ENCODE results near the gene IDE. TPM values are rescaled to one million over a fixed set of nuclear protein-coding genes. Genes with fewer than 3 reads are reported as not detected.
A peak's percentile ranks its signal among the peaks of the same experiment; 100 is the strongest.

IDE gene
- total RNA-seq, 6 donors from 2014 or later = 12.4 to 38.4 (median 27.1) TPM

DNA sequence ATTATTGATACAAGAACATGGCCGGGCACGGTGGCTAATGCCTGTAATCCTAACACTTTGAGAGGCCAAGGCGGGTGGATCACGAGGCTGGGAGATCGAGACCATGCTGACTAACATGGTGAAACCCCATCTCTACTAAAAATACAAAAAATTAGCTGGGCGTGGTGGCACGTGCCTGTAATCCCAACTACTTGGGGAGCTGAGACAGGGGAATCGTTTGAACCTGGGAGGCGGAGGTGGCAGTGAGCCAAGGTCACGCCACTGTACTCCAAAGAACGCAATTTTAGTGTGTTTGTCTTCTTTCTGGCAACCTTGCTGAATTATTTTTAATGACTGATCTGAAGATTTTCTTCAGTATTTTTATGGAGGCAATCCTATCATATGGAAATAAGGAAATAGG lies 46.2 kb downstream of the IDE start:
- peaks cover 7 to 45% (median 16%) of the 10 kb centered on the region in 4 donors for H3K36me3 ChIP-seq
- WGBS, 2 donors = 91 to 92% methylated on average over 11 of the region's 11 CpGs
- no peak overlapping the region for H3K4me3 ChIP-seq
- no peak for ATAC-seq (ENCODE audit: low FRiP score in 2 of 2)
- H3K27ac ChIP-seq = no peak overlapping the region
- H3K27me3 ChIP-seq = no peaks in the 10 kb centered on the region
- no peak for DNase-seq
- H3K9me3 ChIP-seq = no peaks in the 10 kb centered on the region
- TF ChIP-seq, protein P1, sequence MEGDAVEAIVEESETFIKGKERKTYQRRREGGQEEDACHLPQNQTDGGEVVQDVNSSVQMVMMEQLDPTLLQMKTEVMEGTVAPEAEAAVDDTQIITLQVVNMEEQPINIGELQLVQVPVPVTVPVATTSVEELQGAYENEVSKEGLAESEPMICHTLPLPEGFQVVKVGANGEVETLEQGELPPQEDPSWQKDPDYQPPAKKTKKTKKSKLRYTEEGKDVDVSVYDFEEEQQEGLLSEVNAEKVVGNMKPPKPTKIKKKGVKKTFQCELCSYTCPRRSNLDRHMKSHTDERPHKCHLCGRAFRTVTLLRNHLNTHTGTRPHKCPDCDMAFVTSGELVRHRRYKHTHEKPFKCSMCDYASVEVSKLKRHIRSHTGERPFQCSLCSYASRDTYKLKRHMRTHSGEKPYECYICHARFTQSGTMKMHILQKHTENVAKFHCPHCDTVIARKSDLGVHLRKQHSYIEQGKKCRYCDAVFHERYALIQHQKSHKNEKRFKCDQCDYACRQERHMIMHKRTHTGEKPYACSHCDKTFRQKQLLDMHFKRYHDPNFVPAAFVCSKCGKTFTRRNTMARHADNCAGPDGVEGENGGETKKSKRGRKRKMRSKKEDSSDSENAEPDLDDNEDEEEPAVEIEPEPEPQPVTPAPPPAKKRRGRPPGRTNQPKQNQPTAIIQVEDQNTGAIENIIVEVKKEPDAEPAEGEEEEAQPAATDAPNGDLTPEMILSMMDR (IDR thresholded peaks at IDR 0.05) = no peak
- TF ChIP-seq POLR2A (IDR thresholded peaks at IDR 0.05) (no peak), EP300 (IDR thresholded peaks at IDR 0.05) (no peak)
- H3K4me1 ChIP-seq = no peaks in the 10 kb centered on the region

DNA sequence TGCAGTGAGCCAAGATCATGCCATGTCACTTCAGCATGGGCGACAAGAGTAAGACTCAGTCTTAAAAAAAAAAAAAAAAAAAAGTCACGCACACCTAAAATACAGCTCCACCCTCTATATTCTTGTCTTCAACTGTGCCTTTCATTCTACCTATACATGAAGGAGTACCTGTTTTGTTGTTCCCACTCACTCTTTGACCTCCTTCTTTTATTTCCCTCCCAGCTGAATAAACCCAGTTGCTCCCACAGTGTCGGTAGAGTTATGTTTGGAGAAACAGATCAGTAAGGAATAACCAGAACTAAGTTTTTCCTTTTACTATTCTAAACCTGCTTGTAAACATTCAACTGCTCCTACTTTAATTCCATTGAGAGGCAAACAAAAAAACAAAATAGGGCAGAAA lies 50.3 kb downstream of the IDE start:
- Histone ChIP-seq H3K36me3 (peaks cover 0 to 13% (median 2%) of the 10 kb centered on the region in 4 donors), H3K4me3 (no peak overlapping the region), H3K27ac (no peak overlapping the region), H3K9me3 (no peaks in the 10 kb centered on the region), H3K4me1 (no peaks in the 10 kb centered on the region), H3K27me3 (no peaks in the 10 kb centered on the region)
- ATAC-seq (ENCODE audit: low FRiP score in 2 of 2) (no peak), DNase-seq (no peak)
- 97 to 99% methylated on average over 3 of the region's 3 CpGs for WGBS, 2 donors
- no peak for TF ChIP-seq EP300 (IDR thresholded peaks at IDR 0.05)
- TF ChIP-seq POLR2A (IDR thresholded peaks at IDR 0.05) = no peak
- no peak for TF ChIP-seq POLR2AphosphoS5 (IDR thresholded peaks at IDR 0.05)
- TF ChIP-seq, protein P1 (IDR thresholded peaks at IDR 0.05) = no peak

DNA sequence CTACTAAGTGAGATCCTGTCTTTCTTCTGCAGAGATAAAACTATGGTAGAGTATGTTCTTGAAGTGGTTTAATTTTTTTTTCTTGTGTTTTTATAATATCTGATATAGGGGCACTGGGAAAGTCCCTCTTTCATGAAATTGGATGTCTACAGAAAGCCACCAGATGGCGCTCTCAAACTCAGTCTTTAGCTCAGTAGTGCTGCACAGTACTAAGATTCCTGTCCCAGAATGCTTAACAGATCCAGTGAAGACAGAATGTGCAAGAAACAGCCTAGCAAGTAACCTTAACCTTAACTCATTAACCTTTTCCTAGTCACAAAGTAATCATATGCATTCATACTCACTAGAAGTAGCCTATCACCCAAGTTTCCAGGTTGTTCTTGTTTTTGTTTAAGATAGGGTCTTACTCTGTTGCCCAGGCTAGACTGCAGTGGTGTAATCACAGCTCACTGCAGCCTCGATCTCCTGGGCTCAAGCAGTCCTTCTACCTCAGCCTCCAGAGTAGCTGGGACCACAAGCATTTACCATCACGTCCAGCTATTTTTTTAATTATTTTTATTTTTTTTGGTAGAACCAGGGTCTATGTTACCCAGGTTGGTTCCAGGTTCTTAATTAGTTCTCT lies 56.7 kb downstream of the IDE start:
- H3K4me1 ChIP-seq = no peaks in the 10 kb centered on the region
- ATAC-seq (ENCODE audit: low FRiP score in 2 of 2) (peak; percentile 80 to 85), DNase-seq (peak in 1 of 2 donors; percentile 66)
- no peaks in the 10 kb centered on the region for H3K27me3 ChIP-seq
- H3K4me3 ChIP-seq = no peak overlapping the region
- peaks cover 0 to 14% (median 0%) of the 10 kb centered on the region in 4 donors for H3K36me3 ChIP-seq
- H3K9me3 ChIP-seq = no peaks in the 10 kb centered on the region
- H3K27ac ChIP-seq = no peak overlapping the region
- TF ChIP-seq, protein P1 (IDR thresholded peaks at IDR 0.05) = peak; percentile 63 to 79 (median 74)
- TF ChIP-seq EP300 (IDR thresholded peaks at IDR 0.05) = no peak
- no peak for TF ChIP-seq POLR2AphosphoS5 (IDR thresholded peaks at IDR 0.05)
- 42 to 56% methylated on average over 3 of the region's 3 CpGs for WGBS, 2 donors

DNA sequence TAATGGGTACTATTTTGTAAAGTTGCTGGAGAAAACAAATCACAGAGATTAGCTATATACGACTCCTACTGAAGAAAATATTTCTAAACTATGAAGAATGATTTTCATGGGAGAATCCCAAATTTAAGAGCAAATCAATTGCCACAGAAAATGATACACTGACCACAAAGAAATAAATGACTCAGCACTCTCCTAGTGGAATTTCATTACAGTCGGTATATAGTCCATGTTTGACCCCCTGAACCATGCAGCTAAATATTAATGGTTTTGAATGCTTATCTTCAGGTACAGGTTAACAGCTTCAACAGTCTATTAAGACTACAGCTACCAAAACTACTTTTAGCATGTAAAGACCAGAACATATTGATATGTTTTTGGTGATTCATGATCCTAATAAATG lies 65.0 kb downstream of the IDE start:
- ATAC-seq (ENCODE audit: low FRiP score in 2 of 2) = no peak

More for the DNA sequence above, 65.0 kb downstream of the IDE start:
- DNase-seq = no peak
- no peak for TF ChIP-seq POLR2A (IDR thresholded peaks at IDR 0.05)
- TF ChIP-seq POLR2AphosphoS5 (IDR thresholded peaks at IDR 0.05) = no peak
- TF ChIP-seq, protein P1 (IDR thresholded peaks at IDR 0.05) = no peak
- no peak for TF ChIP-seq EP300 (IDR thresholded peaks at IDR 0.05)
- Histone ChIP-seq H3K27me3 (no peaks in the 10 kb centered on the region), H3K36me3 (peaks cover 0 to 68% (median 21%) of the 10 kb centered on the region in 4 donors), H3K27ac (no peak overlapping the region), H3K4me1 (no peaks in the 10 kb centered on the region), H3K4me3 (no peak overlapping the region), H3K9me3 (no peaks in the 10 kb centered on the region)
- 93 to 94% methylated on average over 2 of the region's 2 CpGs for WGBS, 2 donors

Measured in upper lobe of left lung (tissue), 6 donors.